ENCODE results near the gene PLAAT4. TPM values are rescaled to one million over a fixed set of nuclear protein-coding genes. Genes with fewer than 3 reads are reported as not detected.

PLAAT4 gene
- polyA plus RNA-seq, 2 of the 4 experiments (the other 2 are of a cell fraction) = 0.74 to 1.6 TPM

DNA sequence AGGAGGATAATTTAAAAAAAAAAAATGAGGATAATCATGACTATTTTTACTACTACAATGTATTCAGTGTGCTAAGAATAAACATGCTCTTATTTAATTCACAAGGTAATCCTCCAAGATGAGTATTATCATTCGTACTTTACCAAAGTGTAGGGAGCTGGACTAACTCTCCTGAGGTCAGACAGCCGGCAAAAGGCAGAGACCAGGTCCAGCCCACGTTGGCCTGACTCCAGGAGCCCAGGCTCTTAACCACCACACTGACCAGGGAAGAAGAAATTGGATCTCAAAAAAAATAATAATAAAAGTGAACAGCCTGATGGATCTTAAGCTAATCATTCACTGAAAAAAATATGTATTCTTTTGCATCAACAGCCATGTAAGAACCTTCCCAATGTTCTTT lies 52.4 kb downstream of the PLAAT4 start:
- no peak for TF ChIP-seq EHMT2 (IDR thresholded peaks at IDR 0.05; ENCODE audit: low read depth)
- no peak for TF ChIP-seq MAFK (IDR thresholded peaks at IDR 0.05; ENCODE audit: partially characterized antibody)
- TF ChIP-seq KDM5A (IDR thresholded peaks at IDR 0.05) = no peak
- no peak for TF ChIP-seq NR3C1 (IDR thresholded peaks at IDR 0.05)
- TF ChIP-seq CBX2 (IDR thresholded peaks at IDR 0.05; ENCODE audit: borderline replicate concordance, low read depth) = no peak
- TF ChIP-seq ESRRA (IDR thresholded peaks at IDR 0.05; ENCODE audit: borderline replicate concordance, low read length) = no peak
- TF ChIP-seq POLR2A (IDR thresholded peaks at IDR 0.05; ENCODE audit: low read length) = no peak
- TF ChIP-seq, protein P1, sequence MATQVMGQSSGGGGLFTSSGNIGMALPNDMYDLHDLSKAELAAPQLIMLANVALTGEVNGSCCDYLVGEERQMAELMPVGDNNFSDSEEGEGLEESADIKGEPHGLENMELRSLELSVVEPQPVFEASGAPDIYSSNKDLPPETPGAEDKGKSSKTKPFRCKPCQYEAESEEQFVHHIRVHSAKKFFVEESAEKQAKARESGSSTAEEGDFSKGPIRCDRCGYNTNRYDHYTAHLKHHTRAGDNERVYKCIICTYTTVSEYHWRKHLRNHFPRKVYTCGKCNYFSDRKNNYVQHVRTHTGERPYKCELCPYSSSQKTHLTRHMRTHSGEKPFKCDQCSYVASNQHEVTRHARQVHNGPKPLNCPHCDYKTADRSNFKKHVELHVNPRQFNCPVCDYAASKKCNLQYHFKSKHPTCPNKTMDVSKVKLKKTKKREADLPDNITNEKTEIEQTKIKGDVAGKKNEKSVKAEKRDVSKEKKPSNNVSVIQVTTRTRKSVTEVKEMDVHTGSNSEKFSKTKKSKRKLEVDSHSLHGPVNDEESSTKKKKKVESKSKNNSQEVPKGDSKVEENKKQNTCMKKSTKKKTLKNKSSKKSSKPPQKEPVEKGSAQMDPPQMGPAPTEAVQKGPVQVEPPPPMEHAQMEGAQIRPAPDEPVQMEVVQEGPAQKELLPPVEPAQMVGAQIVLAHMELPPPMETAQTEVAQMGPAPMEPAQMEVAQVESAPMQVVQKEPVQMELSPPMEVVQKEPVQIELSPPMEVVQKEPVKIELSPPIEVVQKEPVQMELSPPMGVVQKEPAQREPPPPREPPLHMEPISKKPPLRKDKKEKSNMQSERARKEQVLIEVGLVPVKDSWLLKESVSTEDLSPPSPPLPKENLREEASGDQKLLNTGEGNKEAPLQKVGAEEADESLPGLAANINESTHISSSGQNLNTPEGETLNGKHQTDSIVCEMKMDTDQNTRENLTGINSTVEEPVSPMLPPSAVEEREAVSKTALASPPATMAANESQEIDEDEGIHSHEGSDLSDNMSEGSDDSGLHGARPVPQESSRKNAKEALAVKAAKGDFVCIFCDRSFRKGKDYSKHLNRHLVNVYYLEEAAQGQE (IDR thresholded peaks at IDR 0.05) = no peak
- no peak for TF ChIP-seq RCOR1 (IDR thresholded peaks at IDR 0.05; ENCODE audit: low read depth, low read length)
- TF ChIP-seq ZNF302 (CRISPR knock-in tag; IDR thresholded peaks at IDR 0.05) = no peak
- TF ChIP-seq, protein P2, sequence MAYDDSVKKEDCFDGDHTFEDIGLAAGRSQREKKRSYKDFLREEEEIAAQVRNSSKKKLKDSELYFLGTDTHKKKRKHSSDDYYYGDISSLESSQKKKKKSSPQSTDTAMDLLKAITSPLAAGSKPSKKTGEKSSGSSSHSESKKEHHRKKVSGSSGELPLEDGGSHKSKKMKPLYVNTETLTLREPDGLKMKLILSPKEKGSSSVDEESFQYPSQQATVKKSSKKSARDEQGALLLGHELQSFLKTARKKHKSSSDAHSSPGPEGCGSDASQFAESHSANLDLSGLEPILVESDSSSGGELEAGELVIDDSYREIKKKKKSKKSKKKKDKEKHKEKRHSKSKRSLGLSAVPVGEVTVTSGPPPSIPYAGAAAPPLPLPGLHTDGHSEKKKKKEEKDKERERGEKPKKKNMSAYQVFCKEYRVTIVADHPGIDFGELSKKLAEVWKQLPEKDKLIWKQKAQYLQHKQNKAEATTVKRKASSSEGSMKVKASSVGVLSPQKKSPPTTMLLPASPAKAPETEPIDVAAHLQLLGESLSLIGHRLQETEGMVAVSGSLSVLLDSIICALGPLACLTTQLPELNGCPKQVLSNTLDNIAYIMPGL (CRISPR knock-in tag; IDR thresholded peaks at IDR 0.05; ENCODE audit: borderline replicate concordance) = no peak
- TF ChIP-seq, protein P3, sequence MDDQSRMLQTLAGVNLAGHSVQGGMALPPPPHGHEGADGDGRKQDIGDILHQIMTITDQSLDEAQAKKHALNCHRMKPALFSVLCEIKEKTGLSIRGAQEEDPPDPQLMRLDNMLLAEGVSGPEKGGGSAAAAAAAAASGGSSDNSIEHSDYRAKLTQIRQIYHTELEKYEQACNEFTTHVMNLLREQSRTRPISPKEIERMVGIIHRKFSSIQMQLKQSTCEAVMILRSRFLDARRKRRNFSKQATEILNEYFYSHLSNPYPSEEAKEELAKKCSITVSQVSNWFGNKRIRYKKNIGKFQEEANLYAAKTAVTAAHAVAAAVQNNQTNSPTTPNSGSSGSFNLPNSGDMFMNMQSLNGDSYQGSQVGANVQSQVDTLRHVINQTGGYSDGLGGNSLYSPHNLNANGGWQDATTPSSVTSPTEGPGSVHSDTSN (IDR thresholded peaks at IDR 0.05) = no peak
- TF ChIP-seq FOXS1 (CRISPR knock-in tag; IDR thresholded peaks at IDR 0.05) = no peak
- TF ChIP-seq, protein P4, sequence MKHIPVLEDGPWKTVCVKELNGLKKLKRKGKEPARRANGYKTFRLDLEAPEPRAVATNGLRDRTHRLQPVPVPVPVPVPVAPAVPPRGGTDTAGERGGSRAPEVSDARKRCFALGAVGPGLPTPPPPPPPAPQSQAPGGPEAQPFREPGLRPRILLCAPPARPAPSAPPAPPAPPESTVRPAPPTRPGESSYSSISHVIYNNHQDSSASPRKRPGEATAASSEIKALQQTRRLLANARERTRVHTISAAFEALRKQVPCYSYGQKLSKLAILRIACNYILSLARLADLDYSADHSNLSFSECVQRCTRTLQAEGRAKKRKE (CRISPR knock-in tag; IDR thresholded peaks at IDR 0.05; ENCODE audit: low read depth) = no peak
- ChIA-PET CTCF (interaction anchor here (0.6 to 6.5 kb wide), 3 partner anchors 16 to 488 kb away, joined by 3 to 39 read pairs (median 3); no protein-coding TSS in a partner anchor), POLR2A (no interaction called here)
- no peak overlapping the region for H3K4me2 ChIP-seq
- H3K27ac ChIP-seq = no peak overlapping the region
- no peak for FAIRE-seq
- no peaks in the 10 kb centered on the region for H3K4me1 ChIP-seq
- no peak for DNase-seq (ENCODE audit: low read depth in 1 of 2, low spot score in 1 of 2)
- H3K9me3 ChIP-seq = no peaks in the 10 kb centered on the region
- H3K4me3 ChIP-seq = no peak overlapping the region
- WGBS (ENCODE audit: missing lambda C conversion rate) = 84% methylated on average over 3 of the region's 3 CpGs
- ATAC-seq = no peak

DNA sequence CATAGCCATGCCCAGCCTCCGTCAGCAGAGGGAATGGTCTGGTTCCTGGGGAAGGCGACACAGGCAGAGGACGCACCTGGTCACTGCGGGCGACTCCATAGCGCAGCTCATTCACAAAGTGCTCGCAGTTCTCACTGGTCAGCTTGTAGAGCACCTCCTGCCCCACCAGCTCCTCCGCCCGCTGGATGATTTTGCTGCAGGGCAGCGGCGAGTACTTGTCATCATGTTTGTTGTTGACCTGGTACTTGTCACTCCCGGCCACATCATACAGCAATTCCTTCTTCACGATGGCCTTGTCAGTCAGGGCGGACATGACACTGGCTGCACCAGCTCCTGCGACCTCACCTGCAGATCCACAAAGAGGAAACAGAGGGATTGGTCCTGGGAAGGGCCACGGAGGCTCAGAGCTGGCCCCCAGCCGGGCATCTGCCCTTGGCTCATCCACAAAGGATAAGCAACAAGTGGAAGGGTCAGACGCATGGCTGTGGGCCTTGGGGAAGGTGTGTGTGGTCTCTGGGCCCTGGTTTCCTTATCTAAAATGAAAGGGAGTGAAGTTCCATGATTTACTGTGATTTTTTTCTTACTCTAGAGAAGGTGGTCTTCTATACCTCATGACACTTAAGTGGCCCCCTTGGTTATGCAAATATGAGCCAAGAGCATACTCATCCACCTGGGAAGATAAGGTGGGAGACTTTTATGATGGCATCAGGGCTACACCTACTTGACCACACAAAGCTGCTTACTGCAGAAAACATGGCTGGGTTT lies 53.6 kb downstream of the PLAAT4 start:
- Histone ChIP-seq H3K27ac (no peak overlapping the region), H3K4me3 (no peak overlapping the region), H3K4me2 (no peak overlapping the region), H3K9me3 (no peaks in the 10 kb centered on the region), H3K4me1 (peaks cover 2% of the 10 kb centered on the region; the same call in 1 of the 3 replicates)
- FAIRE-seq (no peak), DNase-seq (ENCODE audit: low read depth in 1 of 2, low spot score in 1 of 2) (no peak), ATAC-seq (no peak)
- ChIA-PET POLR2A (no interaction called here), CTCF (interaction anchor here (1.6 to 6.5 kb wide), 4 partner anchors 19 to 110 kb away, joined by 4 to 39 read pairs (median 10); no protein-coding TSS in a partner anchor)
- WGBS (ENCODE audit: missing lambda C conversion rate) = 92% methylated on average over 18 of the region's 18 CpGs
- TF ChIP-seq CBX8 (IDR thresholded peaks at IDR 0.05) = no peak
- no peak for TF ChIP-seq EHF (CRISPR knock-in tag; IDR thresholded peaks at IDR 0.05)
- TF ChIP-seq JUNB (IDR thresholded peaks at IDR 0.05) = no peak
- TF ChIP-seq, protein P5, sequence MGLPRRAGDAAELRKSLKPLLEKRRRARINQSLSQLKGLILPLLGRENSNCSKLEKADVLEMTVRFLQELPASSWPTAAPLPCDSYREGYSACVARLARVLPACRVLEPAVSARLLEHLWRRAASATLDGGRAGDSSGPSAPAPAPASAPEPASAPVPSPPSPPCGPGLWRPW (IDR thresholded peaks at IDR 0.05) = no peak
- TF ChIP-seq RARB (CRISPR knock-in tag; IDR thresholded peaks at IDR 0.05) = no peak
- TF ChIP-seq CHD4 (IDR thresholded peaks at IDR 0.05; ENCODE audit: borderline replicate concordance) = no peak
- TF ChIP-seq RAD21 (conservative IDR thresholded peaks at IDR 0.05 in 1 of 2, IDR thresholded peaks at IDR 0.05 in 1 of 2) = no peak
- TF ChIP-seq CEBPB (IDR thresholded peaks at IDR 0.05) = no peak
- no peak for TF ChIP-seq SMC3 (IDR thresholded peaks at IDR 0.05)
- TF ChIP-seq, protein P4 (CRISPR knock-in tag; IDR thresholded peaks at IDR 0.05; ENCODE audit: low read depth) = no peak
- TF ChIP-seq MYC (IDR thresholded peaks at IDR 0.05; ENCODE audit: borderline replicate concordance, low read length) = no peak
- no peak for TF ChIP-seq TFCP2L1 (CRISPR knock-in tag; IDR thresholded peaks at IDR 0.05)
- TF ChIP-seq, protein P6, sequence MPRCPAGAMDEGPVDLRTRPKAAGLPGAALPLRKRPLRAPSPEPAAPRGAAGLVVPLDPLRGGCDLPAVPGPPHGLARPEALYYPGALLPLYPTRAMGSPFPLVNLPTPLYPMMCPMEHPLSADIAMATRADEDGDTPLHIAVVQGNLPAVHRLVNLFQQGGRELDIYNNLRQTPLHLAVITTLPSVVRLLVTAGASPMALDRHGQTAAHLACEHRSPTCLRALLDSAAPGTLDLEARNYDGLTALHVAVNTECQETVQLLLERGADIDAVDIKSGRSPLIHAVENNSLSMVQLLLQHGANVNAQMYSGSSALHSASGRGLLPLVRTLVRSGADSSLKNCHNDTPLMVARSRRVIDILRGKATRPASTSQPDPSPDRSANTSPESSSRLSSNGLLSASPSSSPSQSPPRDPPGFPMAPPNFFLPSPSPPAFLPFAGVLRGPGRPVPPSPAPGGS (IDR thresholded peaks at IDR 0.05) = no peak
- TF ChIP-seq POLR2A (IDR thresholded peaks at IDR 0.05; ENCODE audit: low read length) = no peak
